HEK293 (cell line): Measurements from ENCODE around the gene PCSK5.

ENCODE experiments used
- CTCF ChIA-PET: fragments of 350-600 bp; formaldehyde crosslinking; extraction: SDS; loops from one replicate; lab custom pipeline; 2021; ENCODE audit warnings: antibody characterized with exemption; lab: Yijun Ruan, JAX
- POLR2A ChIA-PET: fragments of 300-600 bp; formaldehyde crosslinking; extraction: SDS; loops from one replicate; lab custom pipeline; 2020; ENCODE audit warnings: antibody characterized with exemption, inconsistent platforms; lab: Yijun Ruan, JAX
- H3K27ac ChIP-seq: fragments of 200-500 bp; sonication (Bioruptor generic); 2 replicates; pipeline ENCODE4 v1.5.1; 2014; ENCODE audit warnings: low read depth, low read length, control low read depth, inconsistent platforms; ENCODE audit errors: extremely low read depth
- H3K36me3 ChIP-seq, 2 experiments: fragments of 200-500 bp in 1 of 2; sonication (Bioruptor generic) in 1 of 2; 1 replicate in 1 of 2; 2 replicates in 1 of 2; pipeline ENCODE4 v1.5.1; 2014 to 2017; ENCODE audit warnings: inconsistent platforms in 2 of 2, low read length in 2 of 2; ENCODE audit not compliant: control insufficient read depth in 2 of 2, insufficient read depth in 1 of 2
- H3K4me1 ChIP-seq: fragments of 200-500 bp; sonication (Bioruptor generic); 2 replicates; pipeline ENCODE4 v1.5.1; 2014; ENCODE audit warnings: mild to moderate bottlenecking, low read length, inconsistent platforms; ENCODE audit not compliant: control insufficient read depth, insufficient read depth
- H3K4me3 ChIP-seq: 2 replicates; pipeline ENCODE4 v1.5.1; 2011; ENCODE audit warnings: low read depth, mild to moderate bottlenecking, control low read depth, low read length, moderate library complexity
- H3K9me3 ChIP-seq: fragments of 200-500 bp; sonication (Bioruptor generic); 2 replicates; pipeline ENCODE4 v1.5.1; 2014; ENCODE audit warnings: low read depth, low read length, inconsistent platforms; ENCODE audit not compliant: control insufficient read depth, insufficient read depth
- EGR2 ChIP-seq: fragments of 450-650 bp; formaldehyde crosslinking; IDR thresholded peaks from 2 replicates; pipeline ENCODE4 v1.5.1; 2016; ENCODE audit warnings: low read depth, missing biosample characterization, missing genetic modification characterization
- HIC1 ChIP-seq: fragments of 450-650 bp; formaldehyde crosslinking; IDR thresholded peaks from 2 replicates; pipeline ENCODE4 v1.5.1; 2016; ENCODE audit warnings: missing biosample characterization, missing genetic modification characterization
- INSM2 ChIP-seq: fragments of 450-650 bp; formaldehyde crosslinking; IDR thresholded peaks from 2 replicates; pipeline ENCODE4 v1.5.1; 2016; ENCODE audit warnings: missing biosample characterization, missing genetic modification characterization
- KLF10 ChIP-seq: fragments of 450-650 bp; IDR thresholded peaks from 2 replicates; pipeline ENCODE4 v1.5.1; 2018; ENCODE audit warnings: missing biosample characterization, mild to moderate bottlenecking, missing genetic modification characterization
- MZF1 ChIP-seq: fragments of 450-650 bp; formaldehyde crosslinking; IDR thresholded peaks from 2 replicates; pipeline ENCODE4 v1.5.1; 2017; ENCODE audit warnings: missing biosample characterization, missing genetic modification characterization, borderline replicate concordance
- OVOL3 ChIP-seq: fragments of 450-650 bp; formaldehyde crosslinking; IDR thresholded peaks from 2 replicates; pipeline ENCODE4 v1.5.1; 2016; ENCODE audit warnings: missing biosample characterization, missing genetic modification characterization
- ZBTB49 ChIP-seq: fragments of 450-650 bp; formaldehyde crosslinking; IDR thresholded peaks from 2 replicates; pipeline ENCODE4 v1.5.1; 2016; ENCODE audit warnings: missing biosample characterization, missing genetic modification characterization, low read depth
- ZNF132 ChIP-seq: fragments of 450-650 bp; formaldehyde crosslinking; IDR thresholded peaks from 2 replicates; pipeline ENCODE4 v1.5.1; 2017; ENCODE audit warnings: missing biosample characterization, missing genetic modification characterization, borderline replicate concordance
- ZNF248 ChIP-seq: fragments of 450-650 bp; formaldehyde crosslinking; IDR thresholded peaks from 2 replicates; pipeline ENCODE4 v1.5.1; 2017; ENCODE audit warnings: missing biosample characterization, missing genetic modification characterization
- ZNF280C ChIP-seq: fragments of 450-650 bp; formaldehyde crosslinking; IDR thresholded peaks from 2 replicates; pipeline ENCODE4 v1.5.1; 2016; ENCODE audit warnings: missing biosample characterization, missing genetic modification characterization
- ZNF280D ChIP-seq: fragments of 450-650 bp; formaldehyde crosslinking; IDR thresholded peaks from 2 replicates; pipeline ENCODE4 v1.5.1; 2016; ENCODE audit warnings: missing biosample characterization, missing genetic modification characterization
- ZNF311 ChIP-seq: fragments of 450-650 bp; formaldehyde crosslinking; IDR thresholded peaks from 2 replicates; pipeline ENCODE4 v1.5.1; 2017; ENCODE audit warnings: missing biosample characterization, missing genetic modification characterization, borderline replicate concordance
- ZNF350 ChIP-seq: fragments of 450-650 bp; formaldehyde crosslinking; IDR thresholded peaks from 2 replicates; pipeline ENCODE4 v1.5.0; 2017; ENCODE audit warnings: missing biosample characterization, mild to moderate bottlenecking, missing genetic modification characterization
- ZNF362 ChIP-seq: fragments of 450-650 bp; formaldehyde crosslinking; IDR thresholded peaks from 2 replicates; pipeline ENCODE4 v1.5.1; 2016; ENCODE audit warnings: missing biosample characterization, missing genetic modification characterization
- ZNF366 ChIP-seq: fragments of 450-650 bp; formaldehyde crosslinking; conservative IDR thresholded peaks from 2 replicates; pipeline ENCODE4 v1.5.1; 2016; ENCODE audit warnings: missing biosample characterization, missing genetic modification characterization
- ZNF394 ChIP-seq: fragments of 450-650 bp; formaldehyde crosslinking; IDR thresholded peaks from 2 replicates; pipeline ENCODE4 v1.5.1; 2016; ENCODE audit warnings: missing biosample characterization, missing genetic modification characterization, mild to moderate bottlenecking, moderate library complexity, borderline replicate concordance
- ZNF398 ChIP-seq: fragments of 450-650 bp; formaldehyde crosslinking; IDR thresholded peaks from 2 replicates; pipeline ENCODE4 v1.5.1; 2017; ENCODE audit warnings: missing biosample characterization, missing genetic modification characterization
- ZNF580 ChIP-seq: fragments of 450-650 bp; formaldehyde crosslinking; IDR thresholded peaks from 2 replicates; pipeline ENCODE4 v1.5.1; 2016; ENCODE audit warnings: missing biosample characterization, missing genetic modification characterization
- ZNF658 ChIP-seq: fragments of 450-650 bp; formaldehyde crosslinking; IDR thresholded peaks from 2 replicates; pipeline ENCODE4; 2016; ENCODE audit warnings: missing biosample characterization, missing genetic modification characterization
- ZNF664 ChIP-seq: fragments of 450-650 bp; formaldehyde crosslinking; IDR thresholded peaks from 2 replicates; pipeline ENCODE4 v1.5.1; 2016; ENCODE audit warnings: missing biosample characterization, missing genetic modification characterization

Gene PCSK5

GRCh38 chr9:76323490-76323889 is 433.0 kb downstream of the PCSK5 start:
- ChIA-PET CTCF (interaction anchor here (0.6 to 1.7 kb wide), 2 partner anchors 10 to 1085 kb away, joined by 4 to 5 read pairs; no protein-coding TSS in a partner anchor), POLR2A (no interaction called here)
- H3K27ac ChIP-seq, result no peak overlapping the region

More at GRCh38 chr9:76323490-76323889, 433.0 kb downstream of the PCSK5 start:
- TF ChIP-seq ZNF132 (tag by site-specific recombination), result no peak
- no peak for TF ChIP-seq ZNF280D (tag by site-specific recombination)
- no peak for TF ChIP-seq KLF10 (tag by site-specific recombination)
- no peak for TF ChIP-seq ZNF248 (tag by site-specific recombination)
- no peak for TF ChIP-seq ZNF580 (tag by site-specific recombination)
- TF ChIP-seq INSM2 (tag by site-specific recombination), result no peak
- no peak for TF ChIP-seq ZNF664 (tag by site-specific recombination)
- TF ChIP-seq EGR2 (tag by site-specific recombination), result no peak
- TF ChIP-seq ZNF398 (tag by site-specific recombination), result no peak
- no peak for TF ChIP-seq MZF1 (tag by site-specific recombination)
- no peak for TF ChIP-seq ZNF311 (tag by site-specific recombination)
- TF ChIP-seq OVOL3 (tag by site-specific recombination), result no peak
- no peak for TF ChIP-seq ZBTB49 (tag by site-specific recombination)
- no peak for TF ChIP-seq ZNF350
- TF ChIP-seq ZNF280C (tag by site-specific recombination), result no peak
- no peak for TF ChIP-seq ZNF362 (tag by site-specific recombination)
- no peak for TF ChIP-seq ZNF366 (tag by site-specific recombination)
- no peak for TF ChIP-seq ZNF658 (tag by site-specific recombination)
- no peak for TF ChIP-seq ZNF394 (tag by site-specific recombination)
- no peak for TF ChIP-seq HIC1 (tag by site-specific recombination)
- Histone ChIP-seq H3K4me3 (no peak overlapping the region), H3K4me1 (no peaks in the 10 kb centered on the region), H3K36me3 (peaks cover 0 to 15% of the 10 kb centered on the region in 2 experiments; a peak in 1 of 3 replicates), H3K9me3 (no peaks in the 10 kb centered on the region)
